GM19455 (cell line): Measurements from ENCODE around the gene PNKD.

ENCODE experiments used
- ATAC-seq: cut with Tn5 transposase; IDR thresholded peaks from one replicate; pipeline ENCODE4 v1.9.1; 2021; ENCODE audit not compliant: unreplicated experiment

Gene PNKD

GRCh38 chr2:218368621-218369153 is 98.4 kb downstream of the PNKD start:
- ATAC-seq = no peak

GRCh38 chr2:218369330-218369729 is 99.0 kb downstream of the PNKD start:
- no peak for ATAC-seq

GRCh38 chr2:218370410-218371063 is 100.2 kb downstream of the PNKD start:
- no peak for ATAC-seq

- ATAC-seq = no peak
Observed at GRCh38 chr2:218371983-218372350, 101.6 kb downstream of the PNKD start.

GRCh38 chr2:218374795-218375194 is 104.5 kb downstream of the PNKD start:
- ATAC-seq = no peak

- no peak for ATAC-seq
Observed at GRCh38 chr2:218375212-218375611, 104.9 kb downstream of the PNKD start.

GRCh38 chr2:218378053-218378452 is 107.7 kb downstream of the PNKD start:
- ATAC-seq = no peak

- ATAC-seq = no peak
Observed at GRCh38 chr2:218381916-218382366, 111.6 kb downstream of the PNKD start, which contains the start of gene SLC11A1. TSS of gene SLC11A1 (plus strand) at chr2:218382273. CDS start at chr2:218382369, 96 bp downstream.

- ATAC-seq = no peak
Observed at GRCh38 chr2:218382785-218383184, 112.5 kb downstream of the PNKD start.

GRCh38 chr2:218383892-218384519 is 113.7 kb downstream of the PNKD start:
- ATAC-seq = no peak

GRCh38 chr2:218384975-218385374 is 114.7 kb downstream of the PNKD start:
- ATAC-seq = no peak

- no peak for ATAC-seq
Observed at GRCh38 chr2:218386505-218387368, 116.4 kb downstream of the PNKD start.

GRCh38 chr2:218387369-218388194 is 117.3 kb downstream of the PNKD start:
- no peak for ATAC-seq

GRCh38 chr2:218389333-218390150 is 119.2 kb downstream of the PNKD start:
- no peak for ATAC-seq

- ATAC-seq = no peak
Observed at GRCh38 chr2:218391202-218391601, 120.9 kb downstream of the PNKD start.

- ATAC-seq = no peak
Observed at GRCh38 chr2:218392459-218392858, 122.1 kb downstream of the PNKD start.

GRCh38 chr2:218392891-218393462 is 122.7 kb downstream of the PNKD start:
- ATAC-seq = no peak

GRCh38 chr2:218393750-218394290 is 123.5 kb downstream of the PNKD start:
- ATAC-seq = no peak
